Endothelial cell (in vitro differentiated cells): ENCODE results near the gene KLC3. TPM values are rescaled to one million over a fixed set of nuclear protein-coding genes. Genes with fewer than 3 reads are reported as not detected.

ENCODE experiments used
- DNase-seq: peaks from one replicate; pipeline ENCODE4 v3.0.0; 2021; ENCODE audit warnings: low spot score
- H3K27ac Mint-ChIP-seq: one replicate; pipeline ENCODE4 v1.8.0; 2021; ENCODE audit warnings: mixed read lengths, inconsistent platforms; ENCODE audit not compliant: unreplicated experiment
- H3K27me3 Mint-ChIP-seq: one replicate; pipeline ENCODE4 v1.8.0; 2021; ENCODE audit warnings: mild to moderate bottlenecking, moderate library complexity, mixed read lengths, inconsistent platforms; ENCODE audit not compliant: unreplicated experiment
- H3K36me3 Mint-ChIP-seq: one replicate; pipeline ENCODE4 v1.8.0; 2021; ENCODE audit warnings: mild to moderate bottlenecking, low read depth, mixed read lengths, inconsistent platforms; ENCODE audit not compliant: unreplicated experiment
- H3K4me1 Mint-ChIP-seq: one replicate; pipeline ENCODE4 v1.8.0; 2021; ENCODE audit warnings: mild to moderate bottlenecking, mixed read lengths, inconsistent platforms; ENCODE audit not compliant: unreplicated experiment
- H3K4me3 Mint-ChIP-seq: one replicate; pipeline ENCODE4 v1.8.0; 2021; ENCODE audit warnings: mild to moderate bottlenecking, mixed read lengths, inconsistent platforms; ENCODE audit not compliant: unreplicated experiment
- H3K9me3 Mint-ChIP-seq: one replicate; pipeline ENCODE4 v1.8.0; 2021; ENCODE audit warnings: mixed read lengths, inconsistent platforms; ENCODE audit not compliant: unreplicated experiment
- total RNA-seq: library from RNA; stranded (reverse); fragmentation: NEBNext Ultra II Directional; extraction: Animal tissue kit (Norgen Biotek cat#: 25700); gene quantifications from one replicate; pipeline ENCODE4 v1.2.1, GENCODE V29; 2021; ENCODE audit not compliant: unreplicated experiment
- TF ChIP-seq, protein P1 (sequence below): fragments of 200-600 bp; sonication (generic); IDR thresholded peaks from one replicate; pipeline ENCODE4 v1.5.0; 2021; ENCODE audit warnings: antibody characterized with exemption; ENCODE audit not compliant: unreplicated experiment

The KLC3 gene
- total RNA-seq, 1 donor from 2014 or later: 0.44 TPM

DNA sequence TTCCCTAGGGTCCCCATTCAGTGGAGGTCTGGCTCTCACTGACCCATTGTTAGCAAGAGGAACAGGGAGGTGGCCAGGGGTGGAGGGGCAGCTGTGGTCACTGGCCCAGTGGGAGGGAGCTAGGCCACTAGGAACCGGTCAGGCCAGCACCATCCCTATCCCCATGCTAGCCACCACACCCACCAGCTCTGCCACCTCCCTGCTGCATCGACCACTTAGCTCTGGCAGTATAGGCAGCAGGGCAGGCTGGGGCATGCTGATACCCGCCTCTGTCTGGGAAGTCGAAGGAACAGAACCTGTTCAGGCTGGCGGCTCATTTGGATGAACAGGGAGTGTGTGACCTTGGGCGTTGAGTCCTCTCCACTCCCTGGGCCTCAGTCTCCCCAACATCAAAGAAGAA, 59.6 kb downstream of the KLC3 start:
- Mint-ChIP-seq H3K27ac (no peak overlapping the region), H3K4me1 (peaks cover 5% of the 10 kb centered on the region), H3K4me3 (no peak overlapping the region), H3K36me3 (no peaks in the 10 kb centered on the region), H3K27me3 (peaks cover 5% of the 10 kb centered on the region), H3K9me3 (no peaks in the 10 kb centered on the region)
- DNase-seq: no peak
- TF ChIP-seq, protein P1, sequence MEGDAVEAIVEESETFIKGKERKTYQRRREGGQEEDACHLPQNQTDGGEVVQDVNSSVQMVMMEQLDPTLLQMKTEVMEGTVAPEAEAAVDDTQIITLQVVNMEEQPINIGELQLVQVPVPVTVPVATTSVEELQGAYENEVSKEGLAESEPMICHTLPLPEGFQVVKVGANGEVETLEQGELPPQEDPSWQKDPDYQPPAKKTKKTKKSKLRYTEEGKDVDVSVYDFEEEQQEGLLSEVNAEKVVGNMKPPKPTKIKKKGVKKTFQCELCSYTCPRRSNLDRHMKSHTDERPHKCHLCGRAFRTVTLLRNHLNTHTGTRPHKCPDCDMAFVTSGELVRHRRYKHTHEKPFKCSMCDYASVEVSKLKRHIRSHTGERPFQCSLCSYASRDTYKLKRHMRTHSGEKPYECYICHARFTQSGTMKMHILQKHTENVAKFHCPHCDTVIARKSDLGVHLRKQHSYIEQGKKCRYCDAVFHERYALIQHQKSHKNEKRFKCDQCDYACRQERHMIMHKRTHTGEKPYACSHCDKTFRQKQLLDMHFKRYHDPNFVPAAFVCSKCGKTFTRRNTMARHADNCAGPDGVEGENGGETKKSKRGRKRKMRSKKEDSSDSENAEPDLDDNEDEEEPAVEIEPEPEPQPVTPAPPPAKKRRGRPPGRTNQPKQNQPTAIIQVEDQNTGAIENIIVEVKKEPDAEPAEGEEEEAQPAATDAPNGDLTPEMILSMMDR: no peak

Other genes starting within 250 kb of the KLC3 start
- 34.7 TPM for gene PPP1R37, start 247.6 kb upstream of the KLC3 start, total RNA-seq
- 0.67 TPM for gene NKPD1, start 179.8 kb upstream of the KLC3 start, total RNA-seq
- gene TRAPPC6A, start 162.5 kb upstream of the KLC3 start, total RNA-seq: 86.2 TPM
- gene BLOC1S3, start 162.0 kb upstream of the KLC3 start, total RNA-seq: 22.7 TPM
- gene EXOC3L2, start 95.3 kb upstream of the KLC3 start, total RNA-seq: 5.5 TPM
- 165 TPM for gene MARK4, start 89.5 kb upstream of the KLC3 start, total RNA-seq
- not detected for gene CKM, start 17.9 kb upstream of the KLC3 start, total RNA-seq
- gene ERCC2, start 29.8 kb downstream of the KLC3 start, total RNA-seq: 44.2 TPM
- gene PPP1R13L, start 64.3 kb downstream of the KLC3 start, total RNA-seq: 13.2 TPM
- 4.4 TPM for gene POLR1G, start 65.9 kb downstream of the KLC3 start, total RNA-seq
- gene ERCC1, start 83.2 kb downstream of the KLC3 start, total RNA-seq: 62.8 TPM
- gene FOSB, start 127.2 kb downstream of the KLC3 start, total RNA-seq: 64.2 TPM
- gene RTN2, start 156.3 kb downstream of the KLC3 start, total RNA-seq: 25.3 TPM
- 0.33 TPM for gene PPM1N, start 157.7 kb downstream of the KLC3 start, total RNA-seq
- gene VASP, start 166.7 kb downstream of the KLC3 start, total RNA-seq: 246 TPM
- gene OPA3, start 244.1 kb downstream of the KLC3 start, total RNA-seq: 13.4 TPM